HG02973 (cell line): ENCODE measurements around the gene CLBA1.

Source experiments
- ATAC-seq: cut with Tn5 transposase; IDR thresholded peaks from one replicate; pipeline ENCODE4 v1.9.1; 2021; ENCODE audit warnings: moderate library complexity; ENCODE audit not compliant: unreplicated experiment

Gene CLBA1

DNA sequence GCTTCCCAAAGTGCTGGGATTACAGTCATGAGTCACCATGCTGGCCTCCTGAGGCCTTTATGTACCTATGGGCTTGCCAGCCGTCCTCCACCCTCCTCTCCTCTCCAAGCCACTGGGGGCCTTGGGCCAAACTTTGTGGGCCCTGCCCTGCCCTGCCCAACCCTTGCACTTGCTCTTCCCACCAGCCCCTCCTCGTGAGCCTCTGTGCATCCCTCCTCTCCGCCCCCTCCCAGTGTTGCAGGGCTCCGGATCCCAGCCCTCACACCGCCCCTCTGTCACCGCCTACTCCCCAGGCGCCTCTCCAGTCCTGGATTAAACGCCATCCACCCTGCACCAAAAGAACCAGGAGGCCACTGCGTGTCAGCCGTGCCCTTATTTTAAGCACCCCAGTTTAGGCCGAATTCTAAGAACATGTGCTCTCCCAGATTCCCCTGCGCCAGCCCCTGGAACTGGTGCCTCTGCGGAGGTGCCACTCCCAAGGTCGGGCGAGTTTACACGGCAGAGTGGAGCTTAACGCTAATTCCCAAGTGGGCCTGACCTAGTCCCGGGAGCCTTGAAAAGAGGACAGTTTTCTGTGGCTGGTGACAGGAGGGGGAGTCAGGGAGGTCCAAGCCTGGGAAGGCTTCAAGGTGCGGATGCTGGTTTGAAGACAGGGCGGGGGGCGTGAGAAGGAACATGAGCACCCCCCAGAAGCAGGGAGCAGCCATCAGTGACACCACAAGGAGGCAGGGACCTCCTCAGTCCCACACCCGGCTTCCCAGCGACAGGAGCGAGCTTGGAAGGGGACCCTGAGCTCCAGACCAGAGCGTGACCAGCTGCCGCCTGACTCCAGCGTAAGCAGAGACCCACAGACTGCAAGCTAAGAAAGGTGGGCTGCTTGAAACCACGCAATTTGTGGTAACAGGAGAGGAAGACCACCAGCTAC is 56.5 kb downstream of the CLBA1 start:
- no peak for ATAC-seq

- ATAC-seq = no peak
These were observed 57.2 kb downstream of the CLBA1 start for GRCh38 chr14:105042813-105043212.

DNA sequence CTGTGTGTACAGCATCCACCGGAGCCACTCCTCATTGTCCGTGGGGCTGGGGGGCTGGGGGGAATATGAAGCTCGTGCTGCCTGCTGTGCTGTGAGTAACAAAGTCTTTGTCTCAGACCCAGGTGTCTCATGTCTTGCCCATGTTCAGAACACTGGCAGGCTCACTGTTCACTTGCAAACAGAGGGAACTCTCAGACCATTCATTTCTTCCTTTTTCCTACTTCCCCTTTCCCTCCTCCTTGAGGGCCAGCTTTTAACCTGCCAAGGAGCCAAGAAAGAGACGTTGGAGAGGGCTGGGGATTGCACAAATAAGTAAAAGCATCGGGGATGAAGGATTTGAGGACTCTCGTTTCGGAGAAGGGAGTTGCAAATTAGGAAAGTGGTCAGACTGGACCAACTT is 58.1 kb downstream of the CLBA1 start:
- ATAC-seq = no peak
